GM23338 (cell line): ENCODE measurements around the gene ATF5.
A peak's percentile ranks its signal among the peaks of the same experiment; 100 is the strongest.

Source experiments
- CREB1 ChIP-seq: fragments of 250-450 bp; sonication (Bioruptor Pico); IDR thresholded peaks from 2 replicates; pipeline ENCODE4 v1.5.0; 2020; ENCODE audit warnings: low read depth, mild to moderate bottlenecking, moderate library complexity
- CTCF ChIP-seq, 2 experiments: fragments of 200-600 bp in 1 of 2; sonication (generic) in 1 of 2; conservative IDR thresholded peaks; 2 replicates each; pipeline versions ENCODE4 v1.5.1 to v1.6.1; 2016 to 2017; ENCODE audit warnings: antibody characterized with exemption in 2 of 2, low read depth in 2 of 2, mild to moderate bottlenecking in 2 of 2, moderate library complexity in 1 of 2
- EZH2 ChIP-seq: fragments of 200-600 bp; sonication (generic); IDR thresholded peaks from one replicate; pipeline ENCODE4 v1.8.0; 2017; ENCODE audit warnings: antibody characterized with exemption, mild to moderate bottlenecking, low read depth; ENCODE audit not compliant: unreplicated experiment
- EZH2phosphoT487 ChIP-seq: fragments of 200-600 bp; sonication (generic); IDR thresholded peaks from one replicate; pipeline ENCODE4 v1.8.1; 2018; ENCODE audit warnings: antibody characterized with exemption; ENCODE audit not compliant: unreplicated experiment
- POLR2AphosphoS5 ChIP-seq: IDR thresholded peaks from 2 replicates; pipeline ENCODE4 v1.6.1; 2016; ENCODE audit warnings: antibody characterized with exemption, low read depth
- REST ChIP-seq: IDR thresholded peaks from one replicate; pipeline ENCODE4 v1.6.1; 2018; ENCODE audit warnings: antibody characterized with exemption; ENCODE audit not compliant: unreplicated experiment
- ZNF331 ChIP-seq: fragments of 250-450 bp; sonication (Bioruptor Pico); IDR thresholded peaks from 2 replicates; pipeline ENCODE4 v1.5.0; 2020; ENCODE audit warnings: low read depth, mild to moderate bottlenecking, moderate library complexity

- TF ChIP-seq CTCF (conservative IDR thresholded peaks at IDR 0.05; ENCODE audit: low read depth in 2 of 2) (no peak), POLR2AphosphoS5 (peak; percentile 13; the same call in 1 of the 2 replicates), ZNF331 (CRISPR knock-in tag) (no peak), EZH2 (no peak), REST (no peak), CREB1 (CRISPR knock-in tag) (no peak), EZH2phosphoT487 (no peak)
These were observed 4.6 kb downstream of the ATF5 start for GRCh38 chr19:49933643-49934042.
